HepG2 (cell line): ENCODE results near the gene NPC2. TPM values are rescaled to one million over a fixed set of nuclear protein-coding genes. Genes with fewer than 3 reads are reported as not detected.
A peak's percentile ranks its signal among the peaks of the same experiment; 100 is the strongest.

Experiments
- FOSL1 ChIP-seq: sonication (generic); formaldehyde crosslinking; IDR thresholded peaks from 2 replicates; pipeline ENCODE4 v1.9.0; 2021; ENCODE audit warnings: missing genetic modification reagents, borderline replicate concordance
- GATAD2A ChIP-seq: IDR thresholded peaks from 2 replicates; pipeline ENCODE4 v1.6.1; 2016
- JUND ChIP-seq: sonication (generic); formaldehyde crosslinking; IDR thresholded peaks from 2 replicates; pipeline ENCODE4 v1.8.0; 2022; ENCODE audit warnings: mild to moderate bottlenecking, missing genetic modification reagents
- MIER3 ChIP-seq: IDR thresholded peaks from 2 replicates; pipeline ENCODE4 v1.6.1; 2016; ENCODE audit warnings: missing compliant biosample characterization, borderline replicate concordance
- MXD3 ChIP-seq: IDR thresholded peaks from 2 replicates; pipeline ENCODE4 v1.6.1; 2016; ENCODE audit warnings: mild to moderate bottlenecking, missing biosample characterization, missing genetic modification reagents
- NFKB2 ChIP-seq: sonication (generic); formaldehyde crosslinking; IDR thresholded peaks from 2 replicates; pipeline ENCODE4 v1.4.0; 2020; ENCODE audit warnings: missing genetic modification reagents, borderline replicate concordance
- NKX3-1 ChIP-seq: sonication (generic); formaldehyde crosslinking; IDR thresholded peaks from 2 replicates; pipeline ENCODE4 v1.5.0; 2020; ENCODE audit warnings: missing genetic modification reagents
- PCBP2 ChIP-seq: fragments of 200-400 bp; formaldehyde crosslinking; optimal IDR thresholded peaks from 2 replicates; pipeline ENCODE3; 2018; ENCODE audit warnings: low read length, low read depth; ENCODE audit not compliant: poor library complexity, severe bottlenecking
- PRMT3 ChIP-seq: sonication (generic); formaldehyde crosslinking; IDR thresholded peaks from 2 replicates; pipeline ENCODE4 v1.8.1; 2022; ENCODE audit warnings: low read depth, mild to moderate bottlenecking, moderate library complexity, missing genetic modification reagents, borderline replicate concordance
- RXRA ChIP-seq: sonication (generic); formaldehyde crosslinking; IDR thresholded peaks from 2 replicates; pipeline ENCODE4 v1.5.1; 2020; ENCODE audit warnings: missing genetic modification reagents
- U2AF2 ChIP-seq: fragments of 200-400 bp; formaldehyde crosslinking; IDR thresholded peaks from 2 replicates; pipeline ENCODE4 v1.6.1; 2017; ENCODE audit warnings: low read depth, mild to moderate bottlenecking, low read length
- ZEB1 ChIP-seq: IDR thresholded peaks from 2 replicates; pipeline ENCODE4 v1.6.1; 2012; ENCODE audit warnings: mild to moderate bottlenecking, low read depth, inconsistent platforms; ENCODE audit not compliant: insufficient replicate concordance
- ZFP90 ChIP-seq: sonication (generic); formaldehyde crosslinking; IDR thresholded peaks from 2 replicates; pipeline ENCODE4 v1.8.0; 2022; ENCODE audit warnings: missing genetic modification reagents, mild to moderate bottlenecking, inconsistent platforms, borderline replicate concordance
- ZNF280B ChIP-seq: sonication (generic); formaldehyde crosslinking; IDR thresholded peaks from 2 replicates; pipeline ENCODE4 v1.5.0; 2020; ENCODE audit warnings: missing genetic modification reagents, mild to moderate bottlenecking, borderline replicate concordance
- ZNF512B ChIP-seq: sonication (generic); formaldehyde crosslinking; IDR thresholded peaks from 2 replicates; pipeline ENCODE4 v1.5.1; 2020; ENCODE audit warnings: missing genetic modification reagents, mild to moderate bottlenecking, borderline replicate concordance
- ZNF546 ChIP-seq: sonication (generic); formaldehyde crosslinking; conservative IDR thresholded peaks from 2 replicates; pipeline ENCODE4 v1.8.1; 2023; ENCODE audit warnings: mild to moderate bottlenecking, missing genetic modification reagents
- ZNF670 ChIP-seq: sonication (generic); formaldehyde crosslinking; IDR thresholded peaks from 2 replicates; pipeline ENCODE4 v1.8.0; 2022; ENCODE audit warnings: mild to moderate bottlenecking, missing genetic modification reagents, borderline replicate concordance
- ZNF724P ChIP-seq: sonication (generic); formaldehyde crosslinking; IDR thresholded peaks from 2 replicates; pipeline ENCODE4 v1.8.0; 2022; ENCODE audit warnings: missing genetic modification reagents, borderline replicate concordance
- ZNF772 ChIP-seq: sonication (generic); formaldehyde crosslinking; IDR thresholded peaks from 2 replicates; pipeline ENCODE4 v1.5.0; 2020; ENCODE audit warnings: mild to moderate bottlenecking, missing genetic modification reagents
- ZSCAN5A ChIP-seq: sonication (generic); formaldehyde crosslinking; IDR thresholded peaks from 2 replicates; pipeline ENCODE4 v1.8.0; 2022; ENCODE audit warnings: mild to moderate bottlenecking, missing genetic modification reagents, borderline replicate concordance
- polyA plus RNA-seq, 8 experiments: library from polyadenylated mRNA; depleted of rRNA in 3 of 8; stranded (reverse) in 7 of 8; unstranded in 1 of 8; fragments of >200 nt; fragmentation: Illumina TruSeq in 4 of 8; extraction: Trizol in 4 of 8; gene quantifications; 2 replicates each; pipeline versions ENCODE4 v1.2.1 to v1.2.3, GENCODE V29; 2011 to 2016; ENCODE audit warnings: low read depth in 4 of 8, missing spikeins in 1 of 8, mixed read lengths in 1 of 8; ENCODE audit not compliant: insufficient read depth in 1 of 8
- total RNA-seq, 5 experiments: library from RNA; depleted of rRNA; stranded (reverse); fragments of >200 nt; fragmentation: Illumina TruSeq; extraction: Trizol; gene quantifications; 2 replicates each; pipeline ENCODE4 v1.2.3, GENCODE V29; 2016; ENCODE audit warnings: low read depth in 1 of 5

Gene NPC2
- total and polyA plus RNA-seq, 2 of the 13 experiments (the other 11 are each of a cell fraction or from before 2014, with no cell fraction given): 132 to 164 TPM

- TF ChIP-seq MXD3: no peak
- no peak; the same call in 1 of the 2 replicates for TF ChIP-seq ZNF280B (CRISPR knock-in tag)
- 0 out of 2 replicates have a peak, but pooled peaks have one; percentile 54 for TF ChIP-seq ZNF772 (CRISPR knock-in tag)
- no peak; the same call in 1 of the 2 replicates for TF ChIP-seq RXRA
- no peak for TF ChIP-seq PCBP2
- TF ChIP-seq ZNF546 (CRISPR knock-in tag): no peak
- no peak for TF ChIP-seq JUND (CRISPR knock-in tag)
- TF ChIP-seq ZFP90 (CRISPR knock-in tag): no peak
- no peak for TF ChIP-seq ZNF512B (CRISPR knock-in tag)
- TF ChIP-seq ZSCAN5A (CRISPR knock-in tag): no peak
- TF ChIP-seq U2AF2: no peak; the same call in 1 of the 2 replicates
- peak; percentile 57; the same call in 1 of the 2 replicates for TF ChIP-seq NKX3-1 (CRISPR knock-in tag)
- TF ChIP-seq FOSL1: 0 out of 2 replicates have a peak, but pooled peaks have one; percentile 22
- TF ChIP-seq ZNF724P (CRISPR knock-in tag): peak; percentile 46; the same call in 1 of the 2 replicates
- TF ChIP-seq NFKB2 (CRISPR knock-in tag): no peak
- 0 out of 2 replicates have a peak, but pooled peaks have one; percentile 5 for TF ChIP-seq ZNF670 (CRISPR knock-in tag)
- TF ChIP-seq ZEB1: no peak
- 0 out of 2 replicates have a peak, but pooled peaks have one; percentile 17 for TF ChIP-seq GATAD2A (CRISPR knock-in tag)
- TF ChIP-seq MIER3: no peak
- no peak for TF ChIP-seq PRMT3 (CRISPR knock-in tag)
Observed at GRCh38 chr14:74493343-74494261, 497 bp upstream of the NPC2 start, which contains the start of gene ISCA2 (continued).
